A549 (cell line): ENCODE results near the gene TCHH. TPM values are rescaled to one million over a fixed set of nuclear protein-coding genes. Genes with fewer than 3 reads are reported as not detected.

Source experiments
- ATAC-seq, 2 experiments: fragments of 200-7000 bp in 1 of 2; fragments of >200 bp in 1 of 2; cut with Nextera tagmentation in 1 of 2; cut with Tn5 transposase in 1 of 2; 3 replicates each; pipeline versions ENCODE4 v1.8.0 to v1.9.1; 2018 to 2020; ENCODE audit warnings: mild to moderate bottlenecking in 1 of 2, moderate library complexity in 1 of 2
- CTCF ChIA-PET: fragments of 300-600 bp; sonication (Branson Sonifier 250); formaldehyde crosslinking; extraction: SDS; loops from one replicate; lab custom pipeline; 2021; ENCODE audit warnings: antibody characterized with exemption, inconsistent platforms; lab: Yijun Ruan, JAX
- POLR2A ChIA-PET: fragments of 350-600 bp; formaldehyde crosslinking; extraction: SDS; loops from one replicate; lab custom pipeline; 2021; ENCODE audit warnings: antibody characterized with exemption, inconsistent platforms; lab: Yijun Ruan, JAX
- DNase-seq, 2 experiments: peaks; one replicate each; pipeline versions ENCODE4 v3.0.0 to v3.0.0-alpha.2; 2011 to 2016; ENCODE audit warnings: low read depth in 1 of 2, low spot score in 1 of 2
- FAIRE-seq: peaks from 2 replicates; lab custom pipeline; 2011; peaks lifted over from hg19 to GRCh38; lab: Jason Lieb, UNC
- H3K27ac ChIP-seq, 2 experiments: fragments of >200 bp; sonication (Bioruptor Twin); formaldehyde crosslinking; 3 replicates each; pipeline ENCODE4 v1.5.1; 2016 to 2017
- H3K4me1 ChIP-seq: fragments of >200 bp; sonication (Bioruptor Twin); formaldehyde crosslinking; 3 replicates; pipeline ENCODE4 v1.6.1; 2016
- H3K4me2 ChIP-seq: fragments of >200 bp; sonication (Bioruptor Twin); formaldehyde crosslinking; 3 replicates; pipeline ENCODE4 v1.6.1; 2016
- H3K4me3 ChIP-seq: fragments of >200 bp; sonication (Bioruptor Twin); formaldehyde crosslinking; 3 replicates; pipeline ENCODE4 v1.5.1; 2016
- H3K9me3 ChIP-seq: fragments of >200 bp; sonication (Bioruptor Twin); formaldehyde crosslinking; 3 replicates; pipeline ENCODE4 v1.6.1; 2016
- BCL3 ChIP-seq: fragments of >200 bp; sonication (Bioruptor Twin); formaldehyde crosslinking; IDR thresholded peaks from 3 replicates; pipeline ENCODE4 v1.6.1; 2016
- BHLHE40 ChIP-seq: IDR thresholded peaks from 2 replicates; pipeline ENCODE4 v1.6.1; 2012; ENCODE audit warnings: low read depth, low read length, inconsistent platforms
- CBX8 ChIP-seq: fragments of 200-600 bp; sonication (generic); IDR thresholded peaks from 2 replicates; pipeline ENCODE4 v1.6.1; 2016
- CHD4 ChIP-seq: fragments of 200-600 bp; sonication (generic); IDR thresholded peaks from 2 replicates; pipeline ENCODE4 v1.6.1; 2016; ENCODE audit warnings: antibody characterized with exemption, mild to moderate bottlenecking, borderline replicate concordance
- CTCF ChIP-seq: fragments of >200 bp; sonication (Bioruptor Twin); formaldehyde crosslinking; IDR thresholded peaks from 3 replicates; pipeline ENCODE4 v1.5.1; 2016
- EHMT2 ChIP-seq: fragments of 200-600 bp; sonication (generic); IDR thresholded peaks from 2 replicates; pipeline ENCODE4 v1.6.1; 2016; ENCODE audit warnings: antibody characterized with exemption, low read depth, mild to moderate bottlenecking, moderate library complexity
- EP300 ChIP-seq, 2 experiments: fragments of >200 bp; sonication (Bioruptor Twin); formaldehyde crosslinking; IDR thresholded peaks; 2 replicates in 1 of 2; 3 replicates in 1 of 2; pipeline ENCODE4 v1.6.1; 2016 to 2017
- FOSB ChIP-seq: fragments of 250-450 bp; sonication (Bioruptor Pico); IDR thresholded peaks from 2 replicates; pipeline ENCODE4 v1.5.0; 2020; ENCODE audit warnings: mild to moderate bottlenecking, moderate library complexity
- FOSL2 ChIP-seq, 2 experiments: fragments of 450-650 bp in 1 of 2; fragments of >200 bp in 1 of 2; sonication (Bioruptor Twin) in 1 of 2; formaldehyde crosslinking; IDR thresholded peaks; 2 replicates each; pipeline versions ENCODE4 v1.5.0 to v1.6.1; 2016 to 2020; ENCODE audit warnings: mild to moderate bottlenecking in 1 of 2, moderate library complexity in 1 of 2
- GATA3 ChIP-seq: IDR thresholded peaks from 2 replicates; pipeline ENCODE4 v1.6.1; 2012; ENCODE audit warnings: borderline replicate concordance
- HOXA7 ChIP-seq: fragments of 250-450 bp; sonication (Bioruptor Pico); IDR thresholded peaks from 2 replicates; pipeline ENCODE4 v1.5.0; 2020; ENCODE audit warnings: mild to moderate bottlenecking, moderate library complexity
- JUN ChIP-seq, 2 experiments: fragments of >200 bp; sonication (Bioruptor Twin); formaldehyde crosslinking; IDR thresholded peaks; 2 replicates in 1 of 2; 3 replicates in 1 of 2; pipeline ENCODE4 v1.6.1; 2016 to 2017
- JUNB ChIP-seq: fragments of >200 bp; sonication (Bioruptor Twin); formaldehyde crosslinking; IDR thresholded peaks from 2 replicates; pipeline ENCODE4 v1.6.1; 2016
- MAZ ChIP-seq: fragments of 150-350 bp; IDR thresholded peaks from 2 replicates; pipeline ENCODE4 v1.6.1; 2014; ENCODE audit warnings: antibody characterized with exemption, low read depth, low read length, borderline replicate concordance
- NR3C1 ChIP-seq: fragments of >200 bp; sonication (Bioruptor Twin); formaldehyde crosslinking; IDR thresholded peaks from 3 replicates; pipeline ENCODE4 v1.6.1; 2017
- RAD21 ChIP-seq, 2 experiments: fragments of >200 bp in 1 of 2; sonication (Bioruptor Twin) in 1 of 2; formaldehyde crosslinking in 1 of 2; IDR thresholded peaks in 1 of 2; conservative IDR thresholded peaks in 1 of 2; 2 replicates in 1 of 2; 3 replicates in 1 of 2; pipeline ENCODE4 v1.6.1; 2012 to 2018; ENCODE audit warnings: inconsistent platforms in 1 of 2
- RCOR1 ChIP-seq: fragments of 150-350 bp; IDR thresholded peaks from 2 replicates; pipeline ENCODE4 v1.6.1; 2014; ENCODE audit warnings: antibody characterized with exemption, low read length, low read depth
- RFX5 ChIP-seq: fragments of 450-650 bp; IDR thresholded peaks from 2 replicates; pipeline ENCODE4 v1.7.1; 2014; ENCODE audit warnings: antibody characterized with exemption, mild to moderate bottlenecking, moderate library complexity
- RNF2 ChIP-seq: fragments of 200-600 bp; sonication (generic); IDR thresholded peaks from 2 replicates; pipeline ENCODE4 v1.6.1; 2016; ENCODE audit warnings: low read depth, mild to moderate bottlenecking, antibody characterized with exemption, moderate library complexity, borderline replicate concordance
- TP53 ChIP-seq: fragments of 250-450 bp; sonication (Bioruptor Pico); IDR thresholded peaks from 2 replicates; pipeline ENCODE4 v1.5.0; 2021; ENCODE audit warnings: mild to moderate bottlenecking, moderate library complexity
- USF2 ChIP-seq: fragments of 450-650 bp; IDR thresholded peaks from 2 replicates; pipeline ENCODE4 v1.6.1; 2014; ENCODE audit warnings: antibody characterized with exemption
- ZC3H11A ChIP-seq: fragments of 450-650 bp; IDR thresholded peaks from 2 replicates; pipeline ENCODE4 v1.6.1; 2014; ENCODE audit warnings: antibody characterized with exemption, mild to moderate bottlenecking
- ZNF302 ChIP-seq: fragments of 250-450 bp; sonication (Bioruptor Pico); IDR thresholded peaks from 2 replicates; pipeline ENCODE4 v1.9.0; 2021; ENCODE audit warnings: inconsistent platforms, mild to moderate bottlenecking, moderate library complexity
- ZSCAN20 ChIP-seq: fragments of 250-450 bp; sonication (Bioruptor Pico); IDR thresholded peaks from 2 replicates; pipeline ENCODE4 v1.8.0; 2022; ENCODE audit warnings: mild to moderate bottlenecking, moderate library complexity
- WGBS: methylation state at CpG from one replicate; pipeline ENCODE4 v1.1.6; 2017; ENCODE audit errors: missing lambda C conversion rate; 5-methylcytosine and 5-hydroxymethylcytosine counted together
- polyA plus RNA-seq, 4 experiments: library from polyadenylated mRNA; depleted of rRNA in 3 of 4; stranded (reverse); fragments of >200 nt; fragmentation: RNase III in 1 of 4; extraction: RNeasy Plus Mini Kit Qiagen cat#74134 plus additional on column Dnase treatment in 1 of 4; gene quantifications; 2 replicates in 3 of 4; 3 replicates in 1 of 4; pipeline ENCODE4 v1.2.3, GENCODE V29; 2011 to 2017

Gene TCHH
- polyA plus RNA-seq, 2 of the 4 experiments (the other 2 are of a cell fraction) = 0.08 to 0.09 TPM

- 54% methylated on average over 3 of the region's 3 CpGs for WGBS
- H3K4me1 ChIP-seq = peaks cover 18% of the 10 kb centered on the region
- no peak overlapping the region for H3K4me3 ChIP-seq
- FAIRE-seq (no peak), DNase-seq (no peak), ATAC-seq (no peak)
- TF ChIP-seq RNF2 (no peak), ZC3H11A (no peak), RCOR1 (no peak), JUN (IDR thresholded peaks at IDR 0.05) (no peak), ZNF302 (CRISPR knock-in tag) (no peak), CTCF (no peak), GATA3 (no peak), RFX5 (no peak), CHD4 (no peak), FOSL2 (IDR thresholded peaks at IDR 0.05) (no peak), FOSL2 (CRISPR knock-in tag; IDR thresholded peaks at IDR 0.05) (no peak), TP53 (CRISPR knock-in tag) (no peak), HOXA7 (CRISPR knock-in tag) (no peak), RAD21 (conservative IDR thresholded peaks at IDR 0.05 in 1 of 2, IDR thresholded peaks at IDR 0.05 in 1 of 2) (no peak), EP300 (IDR thresholded peaks at IDR 0.05) (no peak)
- POLR2A ChIA-PET = no interaction called here
- no peaks in the 10 kb centered on the region for H3K9me3 ChIP-seq
- H3K27ac ChIP-seq = no peak overlapping the region
- CTCF ChIA-PET = interaction anchor here (0.8 to 2.4 kb wide), 5 partner anchors 19 to 25 kb away, joined by 3 to 10 read pairs (median 8); no protein-coding TSS in a partner anchor
- no peak overlapping the region for H3K4me2 ChIP-seq
These were observed 45.3 kb upstream of the TCHH start for GRCh38 chr1:152160576-152160975.

GRCh38 chr1:152159144-152159543 lies 43.9 kb upstream of the TCHH start, which contains the start of gene RPTN:
Gene RPTN, minus strand, starts transcription at chr1:152159228. Its CDS starts 1,339 bp downstream, at chr1:152157889.
- TF ChIP-seq USF2 (no peak), EHMT2 (no peak), RAD21 (conservative IDR thresholded peaks at IDR 0.05 in 1 of 2, IDR thresholded peaks at IDR 0.05 in 1 of 2) (no peak), RNF2 (no peak), BHLHE40 (no peak), EP300 (IDR thresholded peaks at IDR 0.05) (no peak), BCL3 (no peak), FOSB (CRISPR knock-in tag) (no peak), RFX5 (no peak), NR3C1 (no peak), FOSL2 (IDR thresholded peaks at IDR 0.05) (no peak), FOSL2 (CRISPR knock-in tag; IDR thresholded peaks at IDR 0.05) (no peak), ZSCAN20 (CRISPR knock-in tag) (no peak), CBX8 (no peak), JUNB (no peak), MAZ (no peak)
- H3K4me1 ChIP-seq = peaks cover 18% of the 10 kb centered on the region
- POLR2A ChIA-PET = no interaction called here

More at GRCh38 chr1:152159144-152159543, 43.9 kb upstream of the TCHH start, which contains the start of gene RPTN:
- CTCF ChIA-PET = interaction anchor here (0.8 to 2.4 kb wide), 10 partner anchors 10 to 282 kb away, joined by 3 to 10 read pairs (median 6); no protein-coding TSS in a partner anchor
- no peaks in the 10 kb centered on the region for H3K9me3 ChIP-seq
- FAIRE-seq = no peak
- no peak for ATAC-seq
- no peak within 1 kb of the TSS for H3K27ac ChIP-seq
- H3K4me3 ChIP-seq = no peak within 1 kb of the TSS
- no peak within 1 kb of the TSS for H3K4me2 ChIP-seq
- no peak for DNase-seq
- 63% methylated on average over 1 of the region's 1 CpG for whole genome bisulfite sequencing
